GM20000 (cell line): ENCODE measurements around the gene TTC5.

Experiments used
- DNase-seq: peaks from one replicate; pipeline ENCODE4 v3.0.0; 2012; ENCODE audit warnings: low spot score
- TF ChIP-seq, protein P1 (sequence below): IDR thresholded peaks from 2 replicates; pipeline ENCODE4 v1.5.1; 2012; ENCODE audit warnings: mild to moderate bottlenecking, control low read depth; ENCODE audit errors: extremely low read depth, missing control alignments

Gene TTC5

DNA sequence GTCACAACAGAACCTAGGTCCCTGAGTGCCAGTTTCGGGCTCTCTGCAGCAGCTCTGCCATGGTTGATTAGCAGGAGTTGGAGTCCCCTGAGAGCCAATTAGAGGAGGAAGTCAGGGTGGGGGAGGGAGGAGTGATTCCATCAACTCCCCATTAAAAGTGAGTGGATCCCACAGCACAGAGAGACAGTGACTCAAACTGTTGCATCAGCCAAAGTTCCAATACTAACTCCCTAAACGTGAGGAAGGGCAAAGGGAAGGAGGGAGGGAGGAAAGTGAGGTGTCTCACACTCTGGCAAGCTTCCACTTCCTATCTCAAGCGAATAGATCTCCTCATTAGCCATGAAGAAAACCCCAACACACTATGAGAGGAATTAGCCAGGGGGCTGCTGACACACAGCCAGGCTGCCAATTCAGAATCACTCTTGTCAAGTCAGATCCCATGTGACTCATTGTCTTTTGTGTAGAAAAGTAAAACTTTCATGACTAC, 43.1 kb downstream of the TTC5 start:
- TF ChIP-seq, protein P1, sequence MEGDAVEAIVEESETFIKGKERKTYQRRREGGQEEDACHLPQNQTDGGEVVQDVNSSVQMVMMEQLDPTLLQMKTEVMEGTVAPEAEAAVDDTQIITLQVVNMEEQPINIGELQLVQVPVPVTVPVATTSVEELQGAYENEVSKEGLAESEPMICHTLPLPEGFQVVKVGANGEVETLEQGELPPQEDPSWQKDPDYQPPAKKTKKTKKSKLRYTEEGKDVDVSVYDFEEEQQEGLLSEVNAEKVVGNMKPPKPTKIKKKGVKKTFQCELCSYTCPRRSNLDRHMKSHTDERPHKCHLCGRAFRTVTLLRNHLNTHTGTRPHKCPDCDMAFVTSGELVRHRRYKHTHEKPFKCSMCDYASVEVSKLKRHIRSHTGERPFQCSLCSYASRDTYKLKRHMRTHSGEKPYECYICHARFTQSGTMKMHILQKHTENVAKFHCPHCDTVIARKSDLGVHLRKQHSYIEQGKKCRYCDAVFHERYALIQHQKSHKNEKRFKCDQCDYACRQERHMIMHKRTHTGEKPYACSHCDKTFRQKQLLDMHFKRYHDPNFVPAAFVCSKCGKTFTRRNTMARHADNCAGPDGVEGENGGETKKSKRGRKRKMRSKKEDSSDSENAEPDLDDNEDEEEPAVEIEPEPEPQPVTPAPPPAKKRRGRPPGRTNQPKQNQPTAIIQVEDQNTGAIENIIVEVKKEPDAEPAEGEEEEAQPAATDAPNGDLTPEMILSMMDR: no peak
- no peak for DNase-seq

DNA sequence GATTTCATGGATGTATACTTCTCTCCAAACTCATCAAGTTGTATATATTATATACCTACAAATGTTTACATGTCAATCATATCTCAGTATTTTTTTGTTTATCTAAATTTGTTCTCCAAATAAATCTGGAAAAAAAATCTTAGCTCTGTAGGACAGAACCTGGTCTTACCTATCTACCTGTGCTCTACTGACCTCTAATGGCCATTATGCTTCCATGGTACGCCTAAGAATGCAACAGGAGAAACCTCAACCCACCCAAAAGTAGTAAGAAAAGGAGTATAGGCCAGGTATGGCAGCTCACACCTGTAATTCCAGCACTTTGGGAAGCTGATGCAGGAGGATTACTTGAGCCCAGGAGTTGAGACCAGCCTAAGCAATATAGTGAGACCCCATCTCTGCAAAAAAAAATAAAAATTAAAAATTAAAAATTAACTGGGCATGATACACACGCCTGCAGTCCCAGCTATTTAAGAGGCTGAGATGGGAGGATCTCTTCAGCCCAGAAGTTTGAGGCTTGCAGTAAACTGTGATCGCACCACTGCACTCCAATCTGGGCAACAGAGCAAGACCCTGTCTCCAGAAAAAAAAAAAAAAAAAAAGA, 58.0 kb downstream of the TTC5 start:
- TF ChIP-seq, protein P1: no peak
- no peak for DNase-seq
